Stimulated activated CD4-positive, alpha-beta T cell treated with anti-CD3 and anti-CD28 coated beads, Interleukin-4, amount 100 ng/mL, for 1 hour (primary cell): ENCODE results near the gene FAM24A.

Experiments used
- DNase-seq: peaks from one replicate; pipeline ENCODE4 v3.0.0-alpha.2; 2020

Gene FAM24A

GRCh38 chr10:122931088-122931906, 20.9 kb downstream of the FAM24A start:
- no peak for DNase-seq

GRCh38 chr10:122939133-122939855, 28.9 kb downstream of the FAM24A start:
- no peak for DNase-seq

- no peak for DNase-seq
These were observed 29.6 kb downstream of the FAM24A start for GRCh38 chr10:122939856-122940543.

DNA sequence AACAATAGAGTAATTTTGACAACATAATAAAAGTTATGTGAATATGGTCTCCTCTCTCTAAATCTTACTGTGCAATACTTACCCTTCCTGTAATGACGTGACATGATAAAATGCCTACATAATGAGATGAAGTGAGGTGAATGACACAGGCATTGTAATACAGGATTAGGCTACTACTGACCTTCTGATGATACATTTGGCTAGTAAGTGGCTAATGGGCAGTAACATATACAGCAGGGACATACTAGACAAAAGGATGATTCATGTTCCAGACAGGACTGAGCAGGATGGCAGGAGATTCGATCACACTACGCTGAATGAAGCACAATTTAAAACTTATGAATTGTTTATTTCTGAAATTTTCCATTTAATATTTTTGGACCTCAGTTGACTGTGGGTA, 38.9 kb downstream of the FAM24A start:
- DNase-seq, result no peak

- peak; percentile 97 for DNase-seq
These were observed 43.7 kb downstream of the FAM24A start, which contains the start of gene C10orf88 for GRCh38 chr10:122953902-122954730. Gene C10orf88 (minus strand): TSS chr10:122954227. CDS start chr10:122954178, 49 bp downstream.

- DNase-seq, result no peak
These were observed 44.3 kb downstream of the FAM24A start for GRCh38 chr10:122954731-122955050.

- no peak for DNase-seq
These were observed 45.5 kb downstream of the FAM24A start for GRCh38 chr10:122955892-122956291.

GRCh38 chr10:122957474-122957873, 47.1 kb downstream of the FAM24A start:
- no peak for DNase-seq

DNA sequence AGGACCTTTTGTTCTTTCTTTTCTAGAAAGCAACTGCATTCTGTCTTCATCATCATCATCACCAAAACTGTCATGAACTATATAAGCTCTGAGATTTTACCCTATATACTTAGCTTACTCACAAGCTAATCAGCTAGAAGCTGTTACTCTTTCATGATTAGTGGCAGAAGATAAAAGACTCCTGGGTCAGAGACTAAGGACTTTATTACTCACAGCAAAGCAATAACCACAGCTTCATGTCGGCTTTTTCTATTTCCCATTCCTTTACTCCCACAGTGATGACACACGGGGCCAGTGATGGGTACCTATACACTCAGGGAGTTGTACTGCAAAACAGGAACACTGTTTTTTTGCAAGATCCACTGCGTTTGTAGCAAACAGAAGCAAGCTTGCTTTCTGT, 52.0 kb downstream of the FAM24A start:
- DNase-seq, result no peak
